CD4-positive, alpha-beta T cell (primary cell): ENCODE measurements around the gene KMT2C. TPM values are rescaled to one million over a fixed set of nuclear protein-coding genes. Genes with fewer than 3 reads are reported as not detected.

Experiments used
- ATAC-seq: fragments of 200-7000 bp; cut with Tn5 transposase; one replicate; pipeline ENCODE4 v1.10.0; 2022; ENCODE audit warnings: mild to moderate bottlenecking; ENCODE audit not compliant: poor library complexity
- CTCF ChIA-PET: fragments of 350-600 bp; sonication (Branson Sonifier 250); formaldehyde crosslinking; loops from one replicate; lab custom pipeline; 2021; ENCODE audit warnings: antibody characterized with exemption, inconsistent platforms; lab: Charles Lee
- POLR2A ChIA-PET: fragments of 350-600 bp; sonication (Branson Sonifier 250); formaldehyde crosslinking; loops from one replicate; lab custom pipeline; 2021; ENCODE audit warnings: antibody characterized with exemption, inconsistent platforms; lab: Charles Lee
- DNase-seq, 14 experiments: peaks; one replicate each; pipeline ENCODE4 v3.0.0-alpha.2; 2013 to 2020; ENCODE audit warnings: mixed read lengths in 2 of 14
- H3K27ac ChIP-seq, 2 donors: one replicate each; pipeline versions ENCODE4 v1.5.1 to v1.7.0; 2013; ENCODE audit warnings: low read length in 2 of 2, low read depth in 1 of 2, mild to moderate bottlenecking in 1 of 2
- H3K27me3 ChIP-seq, 2 experiments: 1 replicate in 1 of 2; 2 replicates in 1 of 2; pipeline versions ENCODE4 v1.6.1 to v1.7.0; 2013; ENCODE audit warnings: low read length in 2 of 2, control low read depth in 1 of 2, mild to moderate bottlenecking in 1 of 2, moderate library complexity in 1 of 2; ENCODE audit not compliant: insufficient read depth in 2 of 2, control insufficient read depth in 1 of 2
- H3K36me3 ChIP-seq: one replicate; pipeline ENCODE4 v1.6.1; 2013; ENCODE audit warnings: low read length, control low read depth; ENCODE audit not compliant: insufficient read depth
- H3K4me1 ChIP-seq: one replicate; pipeline ENCODE4 v1.6.1; 2013; ENCODE audit warnings: low read length, control low read depth; ENCODE audit not compliant: insufficient read depth
- H3K4me3 ChIP-seq: one replicate; pipeline ENCODE4 v1.5.1; 2013; ENCODE audit warnings: mild to moderate bottlenecking, low read length, moderate library complexity
- H3K9me3 ChIP-seq, 2 experiments: 1 replicate in 1 of 2; 2 replicates in 1 of 2; pipeline versions ENCODE4 v1.6.1 to v1.7.0; 2013; ENCODE audit warnings: low read length in 2 of 2, mild to moderate bottlenecking in 2 of 2, control low read depth in 1 of 2, moderate library complexity in 1 of 2; ENCODE audit not compliant: control insufficient read depth in 1 of 2, insufficient read depth in 1 of 2
- H3K27ac Mint-ChIP-seq: one replicate; pipeline ENCODE4 v1.8.0; 2020; ENCODE audit warnings: mixed read lengths
- H3K27me3 Mint-ChIP-seq: one replicate; pipeline ENCODE4 v1.8.0; 2021; ENCODE audit warnings: mixed read lengths
- H3K36me3 Mint-ChIP-seq: one replicate; pipeline ENCODE4 v1.8.0; 2021; ENCODE audit warnings: low read depth, mixed read lengths
- H3K4me1 Mint-ChIP-seq: one replicate; pipeline ENCODE4 v1.8.0; 2021; ENCODE audit warnings: low read depth, mixed read lengths
- H3K4me3 Mint-ChIP-seq: one replicate; pipeline ENCODE4 v1.8.0; 2020; ENCODE audit warnings: mild to moderate bottlenecking, mixed read lengths
- H3K9me3 Mint-ChIP-seq: one replicate; pipeline ENCODE4 v1.8.0; 2020; ENCODE audit warnings: mixed read lengths
- CTCF ChIP-seq: fragments of 200-600 bp; IDR thresholded peaks from one replicate; pipeline ENCODE4 v1.8.0; 2022; ENCODE audit warnings: antibody characterized with exemption, mild to moderate bottlenecking
- intact Hi-C, 2 experiments: fragments of 100-400 bp; cut with DNase I in 1 of 2; cut with micrococcal nuclease in 1 of 2; formaldehyde crosslinking; loops; one replicate each; pipeline versions ENCODE4 v1.15.1 to v1.9.0; 2023 to 2025; cut with DNase I, micrococcal nuclease
- total RNA-seq, 174 experiments: library from RNA in 2 of 174; stranded (reverse) in 2 of 174; gene quantifications; one replicate each; pipeline ENCODE4 v1.2.3 and lab custom pipeline; 2021 to 2026

The KMT2C gene
- total RNA-seq, 2 experiments from 2014 or later, result 113 to 118 TPM

- Mint-ChIP-seq H3K9me3 (no peaks in the 10 kb centered on the region), H3K27ac (no peak overlapping the region), H3K36me3 (peaks cover 89% of the 10 kb centered on the region), H3K4me1 (no peaks in the 10 kb centered on the region), H3K27me3 (no peaks in the 10 kb centered on the region), H3K4me3 (no peak overlapping the region)
- POLR2A ChIA-PET, result no interaction called here
- no peak overlapping the region for H3K27ac ChIP-seq
- TF ChIP-seq CTCF, result no peak
- no peaks in the 10 kb centered on the region for H3K4me1 ChIP-seq
- no peaks in the 10 kb centered on the region for H3K27me3 ChIP-seq
- H3K9me3 ChIP-seq, result no peaks in the 10 kb centered on the region
- CTCF ChIA-PET, result no interaction called here
- no peak overlapping the region for H3K4me3 ChIP-seq
- intact Hi-C loops, result no loop called here
- peaks cover 61% of the 10 kb centered on the region for H3K36me3 ChIP-seq
- ATAC-seq (no peak), DNase-seq (no peak)
These were observed 239.4 kb downstream of the KMT2C start for GRCh38 chr7:152196391-152196790.

GRCh38 chr7:152193880-152194279 is 241.9 kb downstream of the KMT2C start:
- Mint-ChIP-seq H3K4me1 (no peaks in the 10 kb centered on the region), H3K4me3 (no peak overlapping the region), H3K9me3 (no peaks in the 10 kb centered on the region), H3K27me3 (no peaks in the 10 kb centered on the region), H3K27ac (no peak overlapping the region), H3K36me3 (peaks cover 89% of the 10 kb centered on the region)
- no peaks in the 10 kb centered on the region for H3K4me1 ChIP-seq
- DNase-seq (no peak), ATAC-seq (no peak)
- CTCF ChIA-PET, result interaction anchor here (0.6 kb wide), 1 partner anchor 826 kb away, joined by 3 read pairs; no protein-coding TSS in a partner anchor
- intact Hi-C loops, result no loop called here
- no peak overlapping the region for H3K27ac ChIP-seq
- H3K27me3 ChIP-seq, result no peaks in the 10 kb centered on the region
- H3K9me3 ChIP-seq, result no peaks in the 10 kb centered on the region
- H3K4me3 ChIP-seq, result no peak overlapping the region
- H3K36me3 ChIP-seq, result peaks cover 70% of the 10 kb centered on the region
- no peak for TF ChIP-seq CTCF
- POLR2A ChIA-PET, result no interaction called here

- TF ChIP-seq CTCF, result no peak
- no peak for ATAC-seq
- no peaks in the 10 kb centered on the region for H3K4me1 Mint-ChIP-seq
These were observed 246.7 kb downstream of the KMT2C start for GRCh38 chr7:152189061-152189460.

More at GRCh38 chr7:152189061-152189460, 246.7 kb downstream of the KMT2C start:
- no peaks in the 10 kb centered on the region for H3K9me3 Mint-ChIP-seq
- H3K9me3 ChIP-seq, result no peaks in the 10 kb centered on the region
- no peaks in the 10 kb centered on the region for H3K27me3 Mint-ChIP-seq
- H3K27ac ChIP-seq, result no peak overlapping the region
- H3K36me3 ChIP-seq, result peaks cover 71% of the 10 kb centered on the region
- no peaks in the 10 kb centered on the region for H3K4me1 ChIP-seq
- POLR2A ChIA-PET, result no interaction called here
- peaks cover 92% of the 10 kb centered on the region for H3K36me3 Mint-ChIP-seq
- H3K27ac Mint-ChIP-seq, result no peak overlapping the region
- H3K4me3 ChIP-seq, result no peak overlapping the region
- no peaks in the 10 kb centered on the region for H3K27me3 ChIP-seq
- no peak overlapping the region for H3K4me3 Mint-ChIP-seq
- no peak for DNase-seq
- intact Hi-C loops, result no loop called here
- CTCF ChIA-PET, result no interaction called here
